WTC11 (cell line): ENCODE results near the gene PIGQ. TPM values are rescaled to one million over a fixed set of nuclear protein-coding genes. Genes with fewer than 3 reads are reported as not detected.

Experiments used
- ATAC-seq: fragments of 200-7000 bp; cut with Tn5 transposase; 2 replicates; pipeline ENCODE4 v1.10.0; 2021; ENCODE audit warnings: mild to moderate bottlenecking, moderate library complexity
- CTCF ChIA-PET: fragments of 300-600 bp; sonication (Branson Sonifier 250); formaldehyde crosslinking; loops from one replicate; lab custom pipeline; 2021; ENCODE audit warnings: antibody characterized with exemption; lab: Charles Lee
- POLR2A ChIA-PET: fragments of 350-600 bp; sonication (Branson Sonifier 250); formaldehyde crosslinking; loops from one replicate; lab custom pipeline; 2021; ENCODE audit warnings: antibody characterized with exemption; lab: Charles Lee
- DNase-seq: peaks from one replicate; pipeline ENCODE4 v3.0.0; 2021; ENCODE audit warnings: low spot score
- H3K27ac Mint-ChIP-seq: 2 replicates; pipeline ENCODE4 v1.8.0; 2021; ENCODE audit warnings: mixed read lengths
- H3K27me3 Mint-ChIP-seq: 2 replicates; pipeline ENCODE4 v1.8.0; 2021; ENCODE audit warnings: low read depth, mild to moderate bottlenecking, moderate library complexity, mixed read lengths
- H3K36me3 Mint-ChIP-seq: 2 replicates; pipeline ENCODE4 v1.8.0; 2021; ENCODE audit warnings: mixed read lengths
- H3K4me1 Mint-ChIP-seq: 2 replicates; pipeline ENCODE4 v1.8.0; 2022; ENCODE audit warnings: mixed read lengths
- H3K4me3 Mint-ChIP-seq: 2 replicates; pipeline ENCODE4 v1.8.0; 2021; ENCODE audit warnings: mild to moderate bottlenecking, moderate library complexity, mixed read lengths
- H3K9me3 Mint-ChIP-seq: 2 replicates; pipeline ENCODE4 v1.8.0; 2021; ENCODE audit warnings: mixed read lengths
- ESRRA ChIP-seq: sonication (generic); formaldehyde crosslinking; IDR thresholded peaks from 2 replicates; pipeline ENCODE4 v1.8.1; 2022; ENCODE audit warnings: mild to moderate bottlenecking, missing genetic modification reagents, borderline replicate concordance
- ETV6 ChIP-seq: sonication (generic); formaldehyde crosslinking; IDR thresholded peaks from 2 replicates; pipeline ENCODE4 v1.8.1; 2022; ENCODE audit warnings: mild to moderate bottlenecking, missing genetic modification reagents
- FOXP1 ChIP-seq: sonication (generic); formaldehyde crosslinking; IDR thresholded peaks from 2 replicates; pipeline ENCODE4 v1.8.0; 2022; ENCODE audit warnings: missing genetic modification reagents, mild to moderate bottlenecking, moderate library complexity, borderline replicate concordance
- FOXP4 ChIP-seq: sonication (generic); formaldehyde crosslinking; IDR thresholded peaks from 2 replicates; pipeline ENCODE4 v1.8.0; 2022; ENCODE audit warnings: mild to moderate bottlenecking, missing genetic modification reagents
- HMGA2 ChIP-seq: fragments of 250-450 bp; sonication (Bioruptor Pico); IDR thresholded peaks from 2 replicates; pipeline ENCODE4 v1.4.0; 2021; ENCODE audit warnings: mild to moderate bottlenecking, moderate library complexity
- HMGXB4 ChIP-seq: sonication (generic); formaldehyde crosslinking; IDR thresholded peaks from 2 replicates; pipeline ENCODE4 v1.8.1; 2023; ENCODE audit warnings: mild to moderate bottlenecking, moderate library complexity, missing genetic modification reagents
- MLX ChIP-seq: sonication (generic); formaldehyde crosslinking; IDR thresholded peaks from 2 replicates; pipeline ENCODE4 v1.8.1; 2023; ENCODE audit warnings: mild to moderate bottlenecking, missing genetic modification reagents, moderate library complexity
- OVOL2 ChIP-seq: fragments of 250-450 bp; sonication (Bioruptor Pico); IDR thresholded peaks from 2 replicates; pipeline ENCODE4 v1.9.0; 2021; ENCODE audit warnings: mild to moderate bottlenecking, borderline replicate concordance
- ZNF219 ChIP-seq: sonication (generic); formaldehyde crosslinking; IDR thresholded peaks from 2 replicates; pipeline ENCODE4 v1.8.0; 2023; ENCODE audit warnings: missing genetic modification reagents, mild to moderate bottlenecking, borderline replicate concordance
- ZNF423 ChIP-seq: fragments of 250-450 bp; sonication (Bioruptor Pico); IDR thresholded peaks from 2 replicates; pipeline ENCODE4 v2.1.2; 2022; ENCODE audit warnings: mild to moderate bottlenecking, moderate library complexity
- total RNA-seq: library from RNA; stranded (reverse); gene quantifications from 3 replicates; pipeline ENCODE4 v1.2.3, GENCODE V29; 2021
- TF ChIP-seq, protein P1 (sequence below): sonication (generic); formaldehyde crosslinking; conservative IDR thresholded peaks from 2 replicates; pipeline ENCODE4 v1.8.1; 2023; ENCODE audit warnings: mild to moderate bottlenecking, low read depth, missing genetic modification reagents, moderate library complexity
- TF ChIP-seq, protein P2 (sequence below): fragments of 200-600 bp; IDR thresholded peaks from 2 replicates; pipeline ENCODE4 v1.8.0; 2022; ENCODE audit warnings: antibody characterized with exemption
- TF ChIP-seq, protein P3 (sequence below): fragments of 250-450 bp; sonication (Bioruptor Pico); IDR thresholded peaks from 2 replicates; pipeline ENCODE4 v1.9.0; 2021; ENCODE audit warnings: mild to moderate bottlenecking
- TF ChIP-seq, protein P4 (sequence below): fragments of 250-450 bp; sonication (Bioruptor Pico); IDR thresholded peaks from 2 replicates; pipeline ENCODE4 v1.8.0; 2021; ENCODE audit warnings: mild to moderate bottlenecking
- TF ChIP-seq, protein P5 (sequence below): sonication (generic); formaldehyde crosslinking; IDR thresholded peaks from 2 replicates; pipeline ENCODE4 v1.8.1; 2022; ENCODE audit warnings: low read depth, missing genetic modification reagents, borderline replicate concordance

Gene PIGQ
- total RNA-seq, 1 experiment from 2014 or later: 63.7 TPM

DNA sequence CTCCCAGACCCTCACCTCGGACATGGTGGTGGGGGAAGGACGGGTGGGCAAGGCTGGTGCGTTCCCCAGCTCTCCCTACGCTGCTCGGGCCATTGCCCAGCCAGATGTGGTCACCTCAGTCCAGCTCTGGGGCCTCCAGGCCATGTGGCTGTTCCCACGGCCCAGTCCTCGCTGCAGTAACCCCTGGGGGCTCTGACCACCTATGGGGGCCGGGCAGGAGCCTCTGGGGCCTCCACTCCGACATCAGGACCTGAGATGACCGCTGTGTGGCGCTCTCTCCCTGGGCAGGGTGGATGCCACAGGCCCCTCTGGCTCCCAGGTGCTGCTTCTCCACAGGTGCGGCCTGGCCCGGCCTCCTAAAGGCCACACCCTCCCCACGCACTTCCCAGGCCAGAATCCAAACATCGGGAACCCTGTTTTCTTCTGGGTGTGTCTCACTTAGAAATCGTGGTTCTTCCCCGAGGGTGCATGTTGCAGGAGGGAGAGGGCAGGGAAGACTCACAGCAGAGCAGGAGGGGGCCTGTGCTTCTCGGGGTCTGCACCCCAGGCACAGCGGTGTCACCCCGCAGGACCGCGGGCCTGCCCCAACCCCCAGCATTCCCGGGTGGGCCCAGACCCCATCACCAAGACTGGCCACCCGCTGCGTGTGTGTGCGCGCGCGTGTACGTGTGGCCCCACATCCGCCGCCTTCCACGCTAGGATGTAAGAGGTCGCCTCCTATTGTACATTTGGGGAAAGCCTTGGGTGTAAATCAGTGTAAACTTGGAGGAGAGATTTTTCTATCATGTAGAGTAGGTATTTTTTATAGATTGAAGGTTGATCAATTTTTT is 48.2 kb upstream of the PIGQ start:
- Mint-ChIP-seq H3K27ac (no peak overlapping the region), H3K36me3 (peaks cover 4% of the 10 kb centered on the region; the same call in 1 of the 2 replicates), H3K9me3 (no peaks in the 10 kb centered on the region), H3K4me3 (no peak overlapping the region), H3K27me3 (no peaks in the 10 kb centered on the region), H3K4me1 (peaks cover 8% of the 10 kb centered on the region)
- ChIA-PET CTCF (interaction anchor here (0.8 to 2.1 kb wide), 5 partner anchors 11 to 61 kb away, joined by 3 to 9 read pairs (median 3); partner anchors contain the start of gene NHLRC4), POLR2A (no interaction called here)
- DNase-seq (peak; percentile 89), ATAC-seq (peak; percentile 79)
- TF ChIP-seq, protein P1, sequence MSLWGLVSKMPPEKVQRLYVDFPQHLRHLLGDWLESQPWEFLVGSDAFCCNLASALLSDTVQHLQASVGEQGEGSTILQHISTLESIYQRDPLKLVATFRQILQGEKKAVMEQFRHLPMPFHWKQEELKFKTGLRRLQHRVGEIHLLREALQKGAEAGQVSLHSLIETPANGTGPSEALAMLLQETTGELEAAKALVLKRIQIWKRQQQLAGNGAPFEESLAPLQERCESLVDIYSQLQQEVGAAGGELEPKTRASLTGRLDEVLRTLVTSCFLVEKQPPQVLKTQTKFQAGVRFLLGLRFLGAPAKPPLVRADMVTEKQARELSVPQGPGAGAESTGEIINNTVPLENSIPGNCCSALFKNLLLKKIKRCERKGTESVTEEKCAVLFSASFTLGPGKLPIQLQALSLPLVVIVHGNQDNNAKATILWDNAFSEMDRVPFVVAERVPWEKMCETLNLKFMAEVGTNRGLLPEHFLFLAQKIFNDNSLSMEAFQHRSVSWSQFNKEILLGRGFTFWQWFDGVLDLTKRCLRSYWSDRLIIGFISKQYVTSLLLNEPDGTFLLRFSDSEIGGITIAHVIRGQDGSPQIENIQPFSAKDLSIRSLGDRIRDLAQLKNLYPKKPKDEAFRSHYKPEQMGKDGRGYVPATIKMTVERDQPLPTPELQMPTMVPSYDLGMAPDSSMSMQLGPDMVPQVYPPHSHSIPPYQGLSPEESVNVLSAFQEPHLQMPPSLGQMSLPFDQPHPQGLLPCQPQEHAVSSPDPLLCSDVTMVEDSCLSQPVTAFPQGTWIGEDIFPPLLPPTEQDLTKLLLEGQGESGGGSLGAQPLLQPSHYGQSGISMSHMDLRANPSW: 0 out of 2 replicates have a peak, but pooled peaks have one; percentile 26
- TF ChIP-seq, protein P2, sequence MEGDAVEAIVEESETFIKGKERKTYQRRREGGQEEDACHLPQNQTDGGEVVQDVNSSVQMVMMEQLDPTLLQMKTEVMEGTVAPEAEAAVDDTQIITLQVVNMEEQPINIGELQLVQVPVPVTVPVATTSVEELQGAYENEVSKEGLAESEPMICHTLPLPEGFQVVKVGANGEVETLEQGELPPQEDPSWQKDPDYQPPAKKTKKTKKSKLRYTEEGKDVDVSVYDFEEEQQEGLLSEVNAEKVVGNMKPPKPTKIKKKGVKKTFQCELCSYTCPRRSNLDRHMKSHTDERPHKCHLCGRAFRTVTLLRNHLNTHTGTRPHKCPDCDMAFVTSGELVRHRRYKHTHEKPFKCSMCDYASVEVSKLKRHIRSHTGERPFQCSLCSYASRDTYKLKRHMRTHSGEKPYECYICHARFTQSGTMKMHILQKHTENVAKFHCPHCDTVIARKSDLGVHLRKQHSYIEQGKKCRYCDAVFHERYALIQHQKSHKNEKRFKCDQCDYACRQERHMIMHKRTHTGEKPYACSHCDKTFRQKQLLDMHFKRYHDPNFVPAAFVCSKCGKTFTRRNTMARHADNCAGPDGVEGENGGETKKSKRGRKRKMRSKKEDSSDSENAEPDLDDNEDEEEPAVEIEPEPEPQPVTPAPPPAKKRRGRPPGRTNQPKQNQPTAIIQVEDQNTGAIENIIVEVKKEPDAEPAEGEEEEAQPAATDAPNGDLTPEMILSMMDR: peak; percentile 53; the same call in 1 of the 2 replicates
- TF ChIP-seq ZNF423 (peak; percentile 11; the same call in 1 of the 2 replicates), HMGA2 (CRISPR knock-in tag) (no peak), FOXP1 (0 out of 2 replicates have a peak, but pooled peaks have one; percentile 42), HMGXB4 (0 out of 2 replicates have a peak, but pooled peaks have one; percentile 39), ETV6 (0 out of 2 replicates have a peak, but pooled peaks have one; percentile 13)
- TF ChIP-seq, protein P3, sequence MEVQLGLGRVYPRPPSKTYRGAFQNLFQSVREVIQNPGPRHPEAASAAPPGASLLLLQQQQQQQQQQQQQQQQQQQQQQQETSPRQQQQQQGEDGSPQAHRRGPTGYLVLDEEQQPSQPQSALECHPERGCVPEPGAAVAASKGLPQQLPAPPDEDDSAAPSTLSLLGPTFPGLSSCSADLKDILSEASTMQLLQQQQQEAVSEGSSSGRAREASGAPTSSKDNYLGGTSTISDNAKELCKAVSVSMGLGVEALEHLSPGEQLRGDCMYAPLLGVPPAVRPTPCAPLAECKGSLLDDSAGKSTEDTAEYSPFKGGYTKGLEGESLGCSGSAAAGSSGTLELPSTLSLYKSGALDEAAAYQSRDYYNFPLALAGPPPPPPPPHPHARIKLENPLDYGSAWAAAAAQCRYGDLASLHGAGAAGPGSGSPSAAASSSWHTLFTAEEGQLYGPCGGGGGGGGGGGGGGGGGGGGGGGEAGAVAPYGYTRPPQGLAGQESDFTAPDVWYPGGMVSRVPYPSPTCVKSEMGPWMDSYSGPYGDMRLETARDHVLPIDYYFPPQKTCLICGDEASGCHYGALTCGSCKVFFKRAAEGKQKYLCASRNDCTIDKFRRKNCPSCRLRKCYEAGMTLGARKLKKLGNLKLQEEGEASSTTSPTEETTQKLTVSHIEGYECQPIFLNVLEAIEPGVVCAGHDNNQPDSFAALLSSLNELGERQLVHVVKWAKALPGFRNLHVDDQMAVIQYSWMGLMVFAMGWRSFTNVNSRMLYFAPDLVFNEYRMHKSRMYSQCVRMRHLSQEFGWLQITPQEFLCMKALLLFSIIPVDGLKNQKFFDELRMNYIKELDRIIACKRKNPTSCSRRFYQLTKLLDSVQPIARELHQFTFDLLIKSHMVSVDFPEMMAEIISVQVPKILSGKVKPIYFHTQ (CRISPR knock-in tag): no peak

DNA sequence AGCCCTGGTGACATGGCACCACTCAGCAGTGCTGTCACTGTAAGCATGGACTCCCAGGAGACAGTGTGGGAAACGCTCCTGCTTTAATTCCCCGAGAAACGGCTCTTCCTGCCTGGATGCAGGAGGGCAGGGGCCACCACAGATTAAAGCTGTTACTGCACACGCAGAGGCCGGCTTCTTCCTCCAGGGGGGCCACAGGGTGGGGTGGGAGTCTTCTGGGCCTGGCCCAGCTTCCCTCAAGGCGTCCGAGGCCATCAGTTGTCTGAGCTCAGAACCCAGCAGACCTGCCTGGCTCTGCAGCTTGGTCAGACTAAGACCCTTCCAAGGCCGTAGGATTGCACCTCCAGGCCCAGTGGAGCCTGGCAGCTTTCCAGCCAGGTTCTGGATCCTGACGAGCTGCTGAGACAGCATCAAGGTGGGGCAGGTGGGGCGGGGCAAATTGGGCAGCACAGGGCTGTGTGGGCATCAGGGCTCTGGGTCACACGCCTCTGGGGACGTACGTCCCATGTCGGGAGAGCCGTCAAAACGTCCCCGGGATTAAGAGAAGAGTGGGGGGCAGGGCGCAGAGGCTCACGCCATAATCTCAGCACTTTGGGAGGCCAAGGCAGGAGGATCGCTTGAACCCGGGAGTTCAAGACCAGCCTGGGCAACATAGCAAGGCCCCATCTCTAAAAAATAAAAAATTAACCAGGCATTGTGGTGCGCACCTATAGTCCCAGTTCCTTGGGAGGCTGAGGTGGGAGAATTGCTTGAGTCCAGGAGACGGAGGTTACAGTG is 47.3 kb upstream of the PIGQ start:
- H3K4me1 Mint-ChIP-seq: peaks cover 9% of the 10 kb centered on the region
- no peaks in the 10 kb centered on the region for H3K9me3 Mint-ChIP-seq
- no peaks in the 10 kb centered on the region for H3K27me3 Mint-ChIP-seq
- ChIA-PET POLR2A (no interaction called here), CTCF (interaction anchor here (1.2 to 2.1 kb wide), 2 partner anchors 11 to 60 kb away, joined by 3 to 6 read pairs; no protein-coding TSS in a partner anchor)
- peaks cover 4% of the 10 kb centered on the region; the same call in 1 of the 2 replicates for H3K36me3 Mint-ChIP-seq
- DNase-seq (no peak), ATAC-seq (no peak)
- H3K27ac Mint-ChIP-seq: peak overlapping the region; percentile 19; the same call in 1 of the 2 replicates
- H3K4me3 Mint-ChIP-seq: no peak overlapping the region
- TF ChIP-seq ZNF219 (CRISPR knock-in tag) (no peak), ZNF423 (no peak), MLX (CRISPR knock-in tag) (no peak), FOXP4 (CRISPR knock-in tag) (0 out of 2 replicates have a peak, but pooled peaks have one; percentile 27), ETV6 (peak; percentile 63; the same call in 1 of the 2 replicates), OVOL2 (CRISPR knock-in tag) (no peak), ESRRA (CRISPR knock-in tag) (0 out of 2 replicates have a peak, but pooled peaks have one; percentile 26)
- TF ChIP-seq, protein P4, sequence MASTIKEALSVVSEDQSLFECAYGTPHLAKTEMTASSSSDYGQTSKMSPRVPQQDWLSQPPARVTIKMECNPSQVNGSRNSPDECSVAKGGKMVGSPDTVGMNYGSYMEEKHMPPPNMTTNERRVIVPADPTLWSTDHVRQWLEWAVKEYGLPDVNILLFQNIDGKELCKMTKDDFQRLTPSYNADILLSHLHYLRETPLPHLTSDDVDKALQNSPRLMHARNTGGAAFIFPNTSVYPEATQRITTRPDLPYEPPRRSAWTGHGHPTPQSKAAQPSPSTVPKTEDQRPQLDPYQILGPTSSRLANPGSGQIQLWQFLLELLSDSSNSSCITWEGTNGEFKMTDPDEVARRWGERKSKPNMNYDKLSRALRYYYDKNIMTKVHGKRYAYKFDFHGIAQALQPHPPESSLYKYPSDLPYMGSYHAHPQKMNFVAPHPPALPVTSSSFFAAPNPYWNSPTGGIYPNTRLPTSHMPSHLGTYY (CRISPR knock-in tag): no peak
- TF ChIP-seq, protein P5, sequence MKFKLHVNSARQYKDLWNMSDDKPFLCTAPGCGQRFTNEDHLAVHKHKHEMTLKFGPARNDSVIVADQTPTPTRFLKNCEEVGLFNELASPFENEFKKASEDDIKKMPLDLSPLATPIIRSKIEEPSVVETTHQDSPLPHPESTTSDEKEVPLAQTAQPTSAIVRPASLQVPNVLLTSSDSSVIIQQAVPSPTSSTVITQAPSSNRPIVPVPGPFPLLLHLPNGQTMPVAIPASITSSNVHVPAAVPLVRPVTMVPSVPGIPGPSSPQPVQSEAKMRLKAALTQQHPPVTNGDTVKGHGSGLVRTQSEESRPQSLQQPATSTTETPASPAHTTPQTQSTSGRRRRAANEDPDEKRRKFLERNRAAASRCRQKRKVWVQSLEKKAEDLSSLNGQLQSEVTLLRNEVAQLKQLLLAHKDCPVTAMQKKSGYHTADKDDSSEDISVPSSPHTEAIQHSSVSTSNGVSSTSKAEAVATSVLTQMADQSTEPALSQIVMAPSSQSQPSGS (CRISPR knock-in tag): no peak
